MM.1S (cell line): ENCODE results near the gene BOC.

ENCODE experiments used
- EZH2 ChIP-seq: fragments of 300-600 bp; sonication (generic); optimal IDR thresholded peaks from 2 replicates; pipeline ENCODE3; 2017; ENCODE audit warnings: low read depth, mild to moderate bottlenecking, antibody characterized with exemption, low read length, mixed read lengths
- EZH2phosphoT487 ChIP-seq: fragments of 300-600 bp; sonication (generic); IDR thresholded peaks from 2 replicates; pipeline ENCODE4 v1.6.1; 2018; ENCODE audit warnings: antibody characterized with exemption, low read length
- TF ChIP-seq, protein P1 (sequence below): fragments of 300-600 bp; sonication (generic); IDR thresholded peaks from 2 replicates; pipeline ENCODE4 v1.5.1; 2016; ENCODE audit warnings: antibody characterized with exemption, low read length, mixed read lengths

GRCh38 chr3:113287803-113288648 is 76.7 kb downstream of the BOC start:
- TF ChIP-seq, protein P1, sequence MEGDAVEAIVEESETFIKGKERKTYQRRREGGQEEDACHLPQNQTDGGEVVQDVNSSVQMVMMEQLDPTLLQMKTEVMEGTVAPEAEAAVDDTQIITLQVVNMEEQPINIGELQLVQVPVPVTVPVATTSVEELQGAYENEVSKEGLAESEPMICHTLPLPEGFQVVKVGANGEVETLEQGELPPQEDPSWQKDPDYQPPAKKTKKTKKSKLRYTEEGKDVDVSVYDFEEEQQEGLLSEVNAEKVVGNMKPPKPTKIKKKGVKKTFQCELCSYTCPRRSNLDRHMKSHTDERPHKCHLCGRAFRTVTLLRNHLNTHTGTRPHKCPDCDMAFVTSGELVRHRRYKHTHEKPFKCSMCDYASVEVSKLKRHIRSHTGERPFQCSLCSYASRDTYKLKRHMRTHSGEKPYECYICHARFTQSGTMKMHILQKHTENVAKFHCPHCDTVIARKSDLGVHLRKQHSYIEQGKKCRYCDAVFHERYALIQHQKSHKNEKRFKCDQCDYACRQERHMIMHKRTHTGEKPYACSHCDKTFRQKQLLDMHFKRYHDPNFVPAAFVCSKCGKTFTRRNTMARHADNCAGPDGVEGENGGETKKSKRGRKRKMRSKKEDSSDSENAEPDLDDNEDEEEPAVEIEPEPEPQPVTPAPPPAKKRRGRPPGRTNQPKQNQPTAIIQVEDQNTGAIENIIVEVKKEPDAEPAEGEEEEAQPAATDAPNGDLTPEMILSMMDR = peak; percentile 95
- TF ChIP-seq EZH2 (no peak), EZH2phosphoT487 (no peak)
